Amniotic epithelial cell (primary cell): ENCODE measurements around the gene MS4A6E.
"Not testable (repeated sequence)": the region's sequence is repeated elsewhere in the genome, so short reads cannot be mapped to it uniquely, and the experiment has no call there.

ENCODE experiments used
- DNase-seq: peaks from one replicate; pipeline ENCODE4 v3.0.0-alpha.2; 2010; ENCODE audit warnings: low read depth

Gene MS4A6E

DNA sequence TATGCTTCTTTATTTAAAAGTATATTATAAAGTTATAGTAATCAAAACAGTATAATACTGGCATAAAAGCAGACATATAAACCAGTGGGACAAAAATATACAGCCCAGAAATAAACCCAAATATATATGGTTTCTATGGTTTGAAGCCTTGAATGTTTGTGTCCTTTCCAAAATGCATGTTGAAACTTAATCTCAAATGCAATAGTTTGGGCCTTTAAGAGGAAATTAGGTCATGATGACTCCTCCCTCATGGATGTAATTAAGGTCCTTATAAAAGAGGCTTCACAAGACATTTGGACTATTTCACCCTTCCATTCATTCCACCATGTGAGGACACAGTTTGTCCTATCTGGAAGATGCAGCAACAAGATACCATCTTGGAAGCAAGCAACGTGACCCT lies at the start of gene MS4A6E:
TSS of gene MS4A6E (plus strand) at position 301 of the 400 bp plus-strand sequence. CDS start 7,641 bp downstream, outside the sequence.
- no peak for DNase-seq

- DNase-seq, result no peak
Measured at GRCh38 chr11:60280412-60280811, 46.6 kb upstream of the MS4A6E start, which contains the start of gene MS4A4A. Gene MS4A4A, plus strand, starts transcription at chr11:60280666. Its CDS starts 10 bp downstream, at chr11:60280676.

DNA sequence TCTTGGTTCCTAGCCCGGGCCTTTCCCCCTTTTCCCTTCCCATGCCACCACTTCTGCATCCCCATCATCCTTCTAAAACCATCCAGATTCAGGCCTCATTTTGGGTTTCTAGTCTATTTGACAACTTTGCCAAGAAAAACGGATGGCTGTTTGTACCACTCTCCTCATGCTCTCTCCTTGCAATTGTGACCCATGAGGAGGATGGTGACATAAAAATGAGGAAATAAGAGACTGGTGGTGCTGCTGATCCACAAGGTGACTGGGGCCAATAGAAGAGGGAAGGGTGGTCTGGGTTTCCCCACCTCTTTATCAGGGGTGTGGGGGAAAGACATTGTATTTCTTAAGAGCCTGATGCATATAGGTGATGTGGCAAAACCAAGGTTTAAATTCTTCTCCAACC lies 45.6 kb upstream of the MS4A6E start:
- DNase-seq, result no peak

DNA sequence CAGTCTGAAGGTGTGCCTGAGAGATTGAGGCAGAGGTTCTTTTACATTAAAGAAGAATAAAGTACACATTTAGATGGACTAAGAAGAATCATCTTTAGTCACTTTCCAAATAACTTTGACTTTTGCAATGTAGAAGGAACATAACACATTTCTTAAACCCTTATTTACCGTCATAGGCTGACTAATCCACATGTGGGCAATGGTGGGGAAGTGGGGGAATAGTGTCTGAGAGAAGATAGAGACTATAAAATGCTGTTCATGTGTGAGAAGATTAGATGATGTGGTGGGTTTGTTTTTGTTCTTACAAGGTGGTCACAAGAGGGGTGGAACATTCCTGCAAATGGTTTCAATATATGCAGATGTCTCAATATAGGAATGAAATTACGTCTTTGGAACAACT lies 44.8 kb upstream of the MS4A6E start:
- DNase-seq, result no peak

- DNase-seq, result not testable (repeated sequence)
Measured at GRCh38 chr11:60285411-60286126, 41.5 kb upstream of the MS4A6E start.

GRCh38 chr11:60288531-60288930 lies 38.5 kb upstream of the MS4A6E start:
- DNase-seq, result no peak

DNA sequence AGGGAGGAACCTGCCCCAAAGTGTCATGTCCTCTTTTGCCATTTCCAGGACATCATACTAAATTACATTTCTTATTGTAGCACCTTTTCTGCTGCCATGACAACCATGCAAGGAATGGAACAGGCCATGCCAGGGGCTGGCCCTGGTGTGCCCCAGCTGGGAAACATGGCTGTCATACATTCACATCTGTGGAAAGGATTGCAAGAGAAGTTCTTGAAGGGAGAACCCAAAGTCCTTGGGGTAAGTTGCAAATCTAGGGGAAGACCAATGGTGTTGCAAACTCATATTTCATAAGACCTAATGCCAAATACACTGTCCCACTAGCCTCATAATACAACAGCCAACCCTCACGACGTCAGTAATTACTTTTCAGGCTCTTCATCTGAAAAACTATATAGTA lies 34.9 kb upstream of the MS4A6E start:
- no peak for DNase-seq

DNA sequence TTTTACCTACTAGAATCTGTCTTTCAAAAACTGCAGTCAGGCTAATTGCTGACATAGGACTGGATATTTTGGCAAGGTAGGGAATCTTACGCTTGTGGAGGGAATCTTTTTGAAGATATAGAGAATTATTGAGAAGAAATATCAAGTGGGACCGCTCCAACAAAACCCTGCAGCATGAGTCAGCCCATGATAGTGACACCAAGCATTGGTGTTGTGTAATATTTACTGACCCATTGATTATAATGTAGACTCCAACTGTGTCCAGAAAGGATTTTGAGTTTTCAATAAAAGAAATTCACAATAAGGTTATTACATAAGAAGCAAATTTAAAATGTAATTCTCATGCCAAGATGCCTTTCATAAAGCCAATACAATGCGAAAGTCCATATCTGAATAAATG lies 25.9 kb upstream of the MS4A6E start:
- no peak for DNase-seq

- DNase-seq, result not testable (repeated sequence)
Measured at GRCh38 chr11:60301884-60302283, 25.2 kb upstream of the MS4A6E start.

DNA sequence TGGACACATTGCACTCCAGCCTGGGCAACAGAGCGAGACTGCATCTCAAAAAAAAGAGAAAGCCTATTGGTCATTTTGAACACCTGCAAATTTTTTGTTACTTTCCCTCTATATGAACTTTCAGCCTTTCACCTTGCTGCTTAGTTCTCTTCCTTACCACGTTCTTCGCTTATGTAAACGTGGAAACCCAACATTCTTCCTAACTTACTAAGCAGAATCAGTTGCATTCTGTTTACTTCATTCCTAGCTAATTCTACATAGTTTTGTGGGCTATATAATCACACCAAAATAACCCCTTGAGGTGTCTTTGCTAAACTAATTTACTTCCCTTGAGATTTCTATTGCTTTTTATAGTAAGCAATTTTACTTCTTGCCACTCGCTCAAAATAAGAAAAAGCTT lies 23.4 kb upstream of the MS4A6E start:
- DNase-seq, result no peak

DNA sequence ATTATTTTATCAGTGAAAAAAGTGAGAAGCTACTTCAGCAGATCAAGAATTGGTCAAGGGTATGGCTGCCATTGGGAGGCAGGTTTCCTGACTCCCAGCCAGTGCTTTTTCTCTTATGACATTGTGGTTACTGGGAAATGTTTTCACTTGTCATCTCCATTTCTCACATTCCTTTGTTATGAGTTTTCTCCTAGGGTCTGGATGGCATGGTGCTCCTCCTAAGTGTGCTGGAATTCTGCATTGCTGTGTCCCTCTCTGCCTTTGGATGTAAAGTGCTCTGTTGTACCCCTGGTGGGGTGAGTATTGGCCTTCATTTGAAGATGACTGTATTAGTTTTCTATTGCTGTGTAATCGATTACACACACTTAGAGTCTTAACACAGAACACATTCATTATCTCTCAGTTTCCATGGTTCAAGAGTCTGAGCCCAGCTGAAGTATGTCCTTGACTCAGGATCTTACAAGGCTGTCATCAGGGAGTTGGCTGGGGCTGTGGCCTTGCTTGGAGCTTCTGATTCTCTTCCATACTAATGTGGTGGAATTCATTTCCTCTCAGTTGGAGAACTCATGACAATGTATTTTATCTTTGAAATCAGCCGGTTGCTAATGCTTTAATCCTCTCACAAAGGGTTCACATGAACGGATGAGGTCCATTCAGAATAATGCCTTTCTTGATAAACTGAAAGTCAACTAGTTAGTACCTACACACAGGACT lies 21.0 kb upstream of the MS4A6E start:
- no peak for DNase-seq

DNA sequence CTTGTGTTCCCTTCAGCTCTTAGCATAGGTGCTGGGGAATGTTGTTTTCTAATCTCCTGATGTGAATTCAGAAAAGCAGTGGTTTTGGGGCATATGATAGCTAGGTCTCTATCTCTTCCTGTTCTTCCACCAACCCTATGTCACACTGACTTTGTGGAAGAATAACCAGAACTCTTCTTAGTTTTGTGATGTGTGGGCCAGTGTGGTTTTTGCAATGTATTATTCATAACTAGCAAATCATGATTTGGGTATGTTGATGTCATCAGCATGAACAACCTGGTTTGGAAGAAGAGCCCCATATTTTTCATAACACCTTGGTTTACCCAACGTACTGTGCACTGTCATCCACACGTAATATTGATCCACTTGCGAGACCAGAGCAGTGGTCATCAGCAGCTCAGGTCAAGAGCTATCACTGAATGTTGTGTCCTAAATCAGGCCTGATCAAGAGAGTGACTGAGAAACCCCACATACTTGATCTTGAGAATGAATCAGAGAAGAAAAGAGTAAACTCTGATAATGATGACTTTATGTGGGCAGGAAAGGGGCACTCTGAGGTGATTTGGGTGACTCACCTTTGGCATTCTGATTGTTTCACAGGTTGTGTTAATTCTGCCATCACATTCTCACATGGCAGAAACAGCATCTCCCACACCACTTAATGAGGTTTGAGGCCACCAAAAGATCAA lies 19.4 kb upstream of the MS4A6E start:
- DNase-seq, result no peak

- DNase-seq, result no peak
Measured at GRCh38 chr11:60310407-60310998, 16.6 kb upstream of the MS4A6E start.

DNA sequence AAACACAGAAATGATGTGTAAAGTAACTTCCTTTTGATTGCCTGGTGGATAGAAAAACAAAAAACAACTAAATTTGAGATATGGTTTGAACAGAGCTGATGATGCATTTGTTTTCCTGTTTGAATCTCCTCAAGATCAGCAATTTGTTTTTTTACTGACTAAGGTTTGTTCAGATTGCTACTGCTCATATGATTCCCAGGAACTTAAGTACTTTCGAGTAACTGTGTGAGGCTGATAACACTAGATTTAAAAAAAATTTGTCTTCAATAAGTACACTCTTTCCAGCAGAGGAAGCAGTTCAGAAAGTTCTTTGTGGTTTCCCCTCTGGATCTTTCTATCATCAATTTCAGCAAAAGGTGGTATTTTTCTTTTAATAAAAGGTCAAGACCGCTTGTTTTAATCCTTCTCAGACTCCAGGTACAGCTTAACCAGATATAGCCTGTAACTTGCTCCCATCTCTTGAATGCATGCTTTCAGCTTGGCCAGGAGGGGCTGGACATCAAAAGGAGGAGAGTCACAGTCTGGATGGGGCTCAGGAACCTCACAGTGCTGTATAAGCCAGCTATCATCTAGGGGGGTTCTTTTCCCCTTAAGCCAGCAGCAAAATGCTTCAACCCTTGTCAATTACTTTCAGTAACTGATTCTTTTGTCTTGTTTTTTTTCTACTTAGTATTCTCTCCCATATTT lies 12.3 kb upstream of the MS4A6E start:
- no peak for DNase-seq

DNA sequence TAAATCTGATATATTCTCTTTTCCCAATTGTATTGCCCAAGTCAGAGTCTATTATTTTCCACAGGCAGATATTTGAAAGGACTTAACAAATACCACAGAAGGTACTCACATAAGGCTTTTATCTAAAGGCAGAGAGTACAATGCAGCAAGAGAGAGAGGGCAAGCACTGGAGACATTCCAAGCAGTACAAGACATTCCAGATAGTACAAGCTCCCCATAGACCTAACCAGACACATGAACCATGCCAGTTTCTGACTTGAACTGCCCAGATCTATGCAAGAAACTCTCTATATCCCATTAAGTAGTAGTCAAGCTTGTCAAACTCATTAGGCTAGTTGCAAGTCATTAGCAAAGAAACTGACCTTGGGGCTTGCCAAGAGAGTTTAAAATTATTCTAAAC lies 11.2 kb upstream of the MS4A6E start:
- DNase-seq, result no peak

GRCh38 chr11:60316317-60316716 lies 10.7 kb upstream of the MS4A6E start:
- no peak for DNase-seq

GRCh38 chr11:60318726-60319125 lies 8.3 kb upstream of the MS4A6E start:
- no peak for DNase-seq

DNA sequence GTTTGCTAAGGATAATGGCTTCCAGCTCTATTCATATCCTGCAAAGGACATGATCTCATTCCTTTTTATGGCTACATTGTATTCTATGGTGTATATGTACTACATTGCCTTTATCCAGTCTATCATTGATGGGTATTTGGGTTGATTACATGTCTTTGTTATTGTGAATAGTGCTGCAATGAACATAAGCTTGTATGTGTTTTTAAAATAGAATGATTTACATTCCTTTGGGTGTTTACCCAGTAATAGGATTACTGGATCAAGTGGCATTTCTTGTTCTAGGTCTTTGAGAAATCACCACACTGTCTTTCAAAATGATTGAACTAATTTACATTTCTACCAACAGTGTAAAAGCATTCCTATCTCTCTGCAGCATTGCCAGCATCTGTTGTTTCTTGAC lies 6.0 kb upstream of the MS4A6E start:
- DNase-seq, result no peak

DNA sequence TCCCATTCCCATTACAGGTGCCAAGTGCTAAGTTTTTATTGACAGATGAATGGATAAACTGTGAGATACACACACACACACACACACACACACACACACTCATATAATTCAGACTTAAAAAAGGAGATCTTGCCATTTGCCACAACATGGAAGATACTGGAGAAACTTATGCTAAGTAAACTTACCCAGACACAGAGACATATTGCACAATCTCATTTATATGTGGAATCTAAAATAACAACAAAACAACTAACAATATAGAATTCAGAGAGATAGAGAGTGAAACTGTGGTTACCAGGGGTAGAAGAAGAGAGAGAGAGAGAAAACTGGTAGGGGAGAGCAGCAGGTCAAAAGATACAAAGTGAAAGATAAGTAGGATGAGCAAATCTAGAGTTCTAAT lies 1.4 kb downstream of the MS4A6E start:
- DNase-seq, result no peak

DNA sequence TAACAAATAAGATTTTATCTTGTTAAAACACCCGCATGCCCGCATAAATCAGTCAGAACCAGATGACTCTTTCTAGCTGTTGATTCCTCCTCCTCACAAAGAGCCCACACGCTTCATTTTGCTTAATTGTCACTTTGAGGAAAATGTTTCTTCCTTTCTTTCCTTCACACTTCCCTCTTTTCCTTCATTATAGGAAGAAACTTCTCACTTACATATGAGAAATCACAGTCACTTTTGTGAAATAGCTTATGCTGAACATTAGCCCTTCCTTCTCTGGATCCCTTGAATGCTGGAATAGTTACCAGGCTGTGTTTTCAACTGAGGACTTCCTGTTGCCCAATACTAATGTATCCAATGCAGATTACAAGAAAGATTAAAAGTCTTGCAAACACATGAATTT lies 5.8 kb downstream of the MS4A6E start:
- DNase-seq, result no peak

- DNase-seq, result peak; percentile 27
Measured at GRCh38 chr11:60334005-60334620, 7.1 kb downstream of the MS4A6E start.
